Measurements from ENCODE around the gene POLR1A.

The POLR1A gene

GRCh38 chr2:86094229-86094628 lies 11.5 kb downstream of the POLR1A start:
- no peak for DNase-seq

- DNase-seq, result no peak
Observed at GRCh38 chr2:86087936-86088850, 17.5 kb downstream of the POLR1A start.

DNA sequence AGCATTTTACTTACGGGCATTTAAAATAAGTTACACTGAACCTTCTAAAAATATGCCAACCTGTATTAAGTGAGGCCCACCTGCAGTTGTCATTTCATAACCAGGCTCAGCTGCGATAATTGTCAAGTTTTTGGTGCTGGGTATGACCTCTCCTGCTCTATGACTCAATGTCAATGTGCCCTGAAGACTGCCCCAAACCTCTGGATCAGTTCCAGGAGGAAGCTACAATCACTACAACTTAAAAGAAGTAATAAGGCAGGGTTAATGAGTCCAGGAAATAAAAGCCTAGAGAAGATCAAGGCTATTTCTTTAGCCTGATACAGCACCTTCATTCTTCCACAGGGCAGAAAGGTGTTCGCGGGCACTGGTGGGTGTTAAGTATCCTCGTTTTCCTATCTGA lies 22.9 kb downstream of the POLR1A start:
- DNase-seq, result no peak

GRCh38 chr2:86081724-86082123 lies 24.0 kb downstream of the POLR1A start:
- DNase-seq, result no peak

- DNase-seq, result peak; percentile 49
Observed at GRCh38 chr2:86079981-86080911, 25.4 kb downstream of the POLR1A start.

DNA sequence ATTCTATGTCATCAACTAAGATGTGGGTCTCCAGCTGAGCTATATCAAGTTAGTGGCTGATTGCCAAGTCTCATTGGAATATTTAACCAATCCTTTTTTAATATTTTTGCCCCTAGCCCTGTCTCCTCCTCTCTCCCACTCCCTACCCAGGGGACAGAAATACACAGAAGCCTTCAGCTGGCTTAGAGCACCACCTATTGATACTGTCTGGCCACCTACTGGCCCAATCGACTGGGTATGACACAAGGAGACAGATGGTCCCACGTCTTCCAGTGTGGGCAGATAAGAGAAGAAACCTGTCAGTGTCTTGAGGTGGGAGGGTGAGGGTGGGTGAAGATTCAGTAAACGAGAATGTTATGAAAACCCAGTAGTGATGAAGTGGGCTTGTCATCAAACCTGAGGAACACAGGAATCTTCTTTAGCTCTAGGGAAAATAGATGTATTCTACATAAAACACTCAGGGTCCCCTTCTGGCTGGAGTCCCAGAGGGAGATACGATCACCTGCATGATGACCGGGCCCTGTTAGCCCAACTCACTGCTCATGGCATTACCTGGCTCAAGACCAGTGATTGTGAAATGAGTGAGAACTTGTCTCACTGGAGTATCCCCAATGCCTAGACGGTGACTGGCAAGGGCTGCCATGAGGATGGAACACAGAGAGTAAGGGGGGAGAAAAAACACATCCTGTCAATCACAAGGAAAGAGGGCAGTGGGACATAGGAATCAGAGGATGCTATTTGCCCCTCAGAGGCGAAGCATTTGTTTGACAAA lies 26.7 kb downstream of the POLR1A start:
- DNase-seq, result peak; percentile 87

DNA sequence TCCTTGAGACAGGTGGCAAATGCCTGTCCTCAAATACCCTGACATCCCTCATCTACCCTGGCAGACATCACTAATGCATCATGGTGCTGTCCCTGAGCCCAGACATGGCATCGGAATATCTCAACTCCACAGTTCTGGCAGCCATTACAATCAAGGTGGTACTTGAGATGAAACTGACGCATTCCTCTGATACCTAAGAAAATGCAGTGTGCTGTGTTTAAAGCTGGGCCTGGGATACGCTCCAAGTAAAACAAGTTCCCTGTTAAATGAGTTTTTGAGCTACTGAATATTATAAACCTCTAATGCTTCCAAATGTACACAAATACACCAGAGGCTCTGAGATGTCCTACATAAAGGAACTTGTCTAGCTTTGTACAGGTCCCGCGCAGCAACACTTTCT lies 29.8 kb downstream of the POLR1A start:
- no peak for DNase-seq

- no peak for DNase-seq
Observed at GRCh38 chr2:86074811-86075210, 30.9 kb downstream of the POLR1A start.

DNA sequence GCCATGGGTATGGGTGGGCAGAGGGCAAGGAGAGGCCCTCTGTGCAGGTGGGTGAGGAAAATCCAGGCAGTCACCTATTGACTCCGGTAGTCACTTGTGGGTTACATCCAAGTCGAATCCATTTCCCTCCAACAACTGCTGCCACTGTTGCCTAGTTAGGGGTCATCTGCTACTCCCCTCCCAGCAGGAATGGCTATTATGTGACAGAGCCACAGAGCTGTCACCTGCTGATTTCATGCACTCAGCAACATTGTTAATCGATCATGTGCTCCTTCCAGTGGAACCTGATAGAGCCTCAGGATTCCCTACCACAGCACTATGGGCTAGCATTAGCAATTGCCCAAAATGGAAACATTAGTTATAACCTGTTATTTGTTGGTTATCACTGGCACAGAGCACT lies 31.4 kb downstream of the POLR1A start:
- no peak for DNase-seq

DNA sequence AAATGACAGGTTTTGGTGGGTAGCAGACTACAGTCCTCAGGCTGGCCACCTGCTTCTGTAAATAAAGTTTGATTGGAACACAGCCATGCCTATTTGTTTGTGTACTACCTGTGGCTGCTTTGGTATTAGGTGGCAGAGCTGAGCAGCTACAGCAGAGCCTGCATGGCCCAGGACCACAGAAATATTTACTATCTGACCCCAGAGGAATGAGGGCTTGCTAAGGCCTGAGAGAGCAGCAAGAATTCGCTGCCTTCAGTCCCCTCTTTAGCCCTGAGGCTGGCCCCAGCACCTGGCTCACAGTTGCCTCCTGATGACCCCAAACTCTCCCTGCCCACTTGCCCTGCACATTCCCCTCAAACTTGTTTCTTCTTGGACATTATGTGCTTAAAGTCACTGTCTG lies 32.5 kb downstream of the POLR1A start:
- DNase-seq, result peak; percentile 23

DNA sequence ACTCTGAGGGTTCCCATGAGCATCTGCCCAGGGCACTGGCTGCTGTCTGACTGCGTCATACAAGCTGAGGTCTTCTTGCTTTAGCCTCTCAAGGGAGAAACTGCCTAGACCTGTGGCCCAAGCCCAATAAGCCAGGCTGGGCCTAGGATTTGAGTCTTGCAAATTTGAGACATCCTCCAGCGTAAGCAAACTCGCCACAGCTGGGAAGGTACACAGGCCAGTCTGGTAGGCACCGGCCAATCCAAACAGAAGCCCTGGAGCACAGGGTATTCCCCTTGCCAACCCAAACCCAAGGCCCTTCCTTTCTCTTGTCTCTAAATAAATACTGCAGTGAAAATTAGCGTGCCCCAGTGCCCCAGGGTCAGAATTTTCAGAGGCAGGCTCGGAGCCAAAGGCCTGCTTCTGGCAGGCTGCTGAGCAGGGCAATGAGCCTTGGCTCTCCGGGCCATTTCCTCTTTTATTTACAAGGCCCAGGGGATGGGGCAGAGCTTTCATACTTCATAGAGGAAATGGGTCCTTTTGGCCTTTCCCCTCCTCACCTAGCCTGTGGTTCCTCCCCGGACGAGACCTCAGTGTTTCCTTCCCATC lies 33.3 kb downstream of the POLR1A start:
- DNase-seq, result peak; percentile 31

- no peak for DNase-seq
Observed at GRCh38 chr2:86070868-86071267, 34.8 kb downstream of the POLR1A start.

DNA sequence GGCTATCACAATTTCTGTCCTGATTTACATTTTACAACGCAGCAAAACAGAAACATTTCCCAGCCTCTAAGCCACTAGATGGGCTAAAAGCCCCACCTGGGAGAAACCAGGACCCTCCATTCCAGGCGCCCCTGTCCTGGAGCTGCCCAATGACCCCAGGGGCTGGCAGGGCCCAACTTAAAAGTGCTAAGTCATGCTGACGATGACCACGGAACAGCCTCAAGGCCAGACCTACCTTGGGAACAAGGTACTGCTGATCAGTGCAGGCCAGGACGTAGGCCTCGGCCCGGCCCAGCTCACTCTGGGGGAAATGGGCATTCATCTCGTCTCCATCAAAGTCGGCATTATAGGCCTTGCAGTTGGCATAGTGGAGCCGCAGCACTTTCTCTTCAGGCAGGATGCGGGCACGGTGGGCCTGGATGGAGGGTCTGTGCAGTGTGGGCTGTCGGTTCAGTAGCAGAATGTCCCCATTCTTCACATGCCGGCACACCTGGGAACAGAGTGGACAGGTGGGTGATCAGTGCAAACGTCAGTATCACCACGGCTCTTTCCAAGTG lies 35.8 kb downstream of the POLR1A start:
- DNase-seq, result no peak

- DNase-seq, result no peak
Observed at GRCh38 chr2:86069091-86069685, 36.5 kb downstream of the POLR1A start.

- DNase-seq, result no peak
Observed at GRCh38 chr2:86068648-86069047, 37.0 kb downstream of the POLR1A start.

- peak; percentile 28 for DNase-seq
Observed at GRCh38 chr2:86068136-86068588, 37.5 kb downstream of the POLR1A start.

DNA sequence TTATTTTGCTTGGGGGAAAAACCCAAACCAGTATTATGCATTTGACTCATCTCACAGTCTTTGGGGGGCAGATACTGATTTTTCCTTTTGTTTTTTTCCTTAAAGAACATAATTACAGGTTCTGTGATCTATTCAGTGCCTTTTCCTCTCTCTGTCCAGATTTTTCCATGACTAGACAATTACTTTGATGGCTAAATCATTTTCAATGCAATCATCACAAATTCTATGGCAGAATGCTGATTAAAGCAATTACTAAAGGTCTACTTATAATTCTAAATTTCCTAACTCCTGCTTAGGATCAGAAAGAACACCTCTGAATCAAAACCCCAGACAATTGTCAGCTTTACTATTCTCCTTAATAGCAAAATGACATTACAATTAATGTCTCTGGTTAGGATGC lies 38.8 kb downstream of the POLR1A start:
- no peak for DNase-seq

DNA sequence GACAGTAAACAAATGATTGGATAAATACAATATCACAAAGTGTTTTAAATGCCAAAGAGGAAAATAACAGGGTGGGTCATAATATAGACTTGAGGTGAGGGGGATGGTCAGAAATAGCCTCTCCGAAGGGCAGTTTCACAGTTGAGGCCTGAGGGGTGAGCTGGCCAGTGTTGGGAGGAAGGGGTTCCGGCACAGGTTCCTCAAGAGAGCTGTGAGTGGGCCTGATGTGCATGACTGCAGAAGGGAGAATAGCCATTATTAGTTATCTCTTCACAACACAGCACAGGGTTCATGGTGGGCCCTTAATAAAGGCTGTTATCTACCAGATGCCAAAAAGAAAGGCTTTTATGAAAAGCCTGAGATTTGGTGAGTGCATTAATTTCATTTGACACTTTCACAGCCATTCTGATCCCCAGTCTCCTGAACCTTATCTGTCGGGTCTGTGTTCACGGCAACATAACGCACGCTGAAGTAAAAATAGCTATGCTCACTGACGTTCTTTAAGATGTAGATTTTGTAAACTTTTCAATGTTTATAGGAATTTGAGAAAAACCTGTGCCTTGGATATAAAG lies 39.6 kb downstream of the POLR1A start:
- DNase-seq, result no peak

GRCh38 chr2:86065512-86065911 lies 40.2 kb downstream of the POLR1A start:
- no peak for DNase-seq

GRCh38 chr2:86064006-86064405 lies 41.7 kb downstream of the POLR1A start:
- no peak for DNase-seq

DNA sequence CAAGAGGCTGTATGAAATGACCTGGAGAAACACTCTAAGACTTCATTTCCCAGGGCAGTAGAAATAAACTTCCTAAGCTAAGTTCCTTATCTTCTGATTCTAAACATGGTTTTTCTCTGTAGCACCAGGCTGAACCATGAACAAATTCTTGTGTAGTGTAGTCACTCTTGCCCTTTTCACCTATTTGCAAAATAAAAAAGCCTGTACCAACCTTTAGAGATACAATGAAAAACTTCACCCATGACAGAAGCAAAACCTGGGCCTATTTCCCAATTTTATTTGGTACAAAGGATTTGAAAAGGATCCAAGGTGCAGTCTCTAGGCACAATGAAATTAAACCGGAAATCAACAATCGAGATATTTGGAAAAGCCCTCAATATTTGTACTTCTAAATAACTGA lies 43.6 kb downstream of the POLR1A start:
- no peak for DNase-seq

Measured in NCI-H2171 treated with DMSO at 0.1 percent for 48 hours (cell line).